Measurements from ENCODE around the gene HCRT.
A peak's percentile ranks its signal among the peaks of the same experiment; 100 is the strongest.

HCRT gene

GRCh38 chr17:42184713-42185620, at the start of gene HCRT:
TSS of gene HCRT (minus strand) at chr17:42185452. CDS start at chr17:42185365, 87 bp downstream.
- TF ChIP-seq RAD21 (IDR thresholded peaks at IDR 0.05; ENCODE audit: low read depth) (no peak), ZBTB7A (IDR thresholded peaks at IDR 0.05; ENCODE audit: low read depth) (no peak), YY1 (IDR thresholded peaks at IDR 0.05; ENCODE audit: low read depth) (no peak), TEAD4 (IDR thresholded peaks at IDR 0.05) (no peak), REST (IDR thresholded peaks at IDR 0.05; ENCODE audit: low read depth) (no peak), FOXM1 (IDR thresholded peaks at IDR 0.05; ENCODE audit: borderline replicate concordance, low read depth) (no peak), EGR1 (IDR thresholded peaks at IDR 0.05) (no peak), CEBPB (IDR thresholded peaks at IDR 0.05) (no peak), TAF1 (IDR thresholded peaks at IDR 0.05; ENCODE audit: low read depth) (no peak)

- TF ChIP-seq TCF12 (IDR thresholded peaks at IDR 0.05; ENCODE audit: low read depth) (no peak), EGR1 (IDR thresholded peaks at IDR 0.05) (no peak), NFIC (IDR thresholded peaks at IDR 0.05) (no peak), REST (IDR thresholded peaks at IDR 0.05; ENCODE audit: low read depth) (no peak), TAF1 (IDR thresholded peaks at IDR 0.05; ENCODE audit: low read depth) (no peak), FOXM1 (IDR thresholded peaks at IDR 0.05; ENCODE audit: borderline replicate concordance, low read depth) (no peak), USF1 (IDR thresholded peaks at IDR 0.05) (no peak), TEAD4 (IDR thresholded peaks at IDR 0.05) (no peak), CREB1 (IDR thresholded peaks at IDR 0.05; ENCODE audit: low read depth) (no peak), EP300 (IDR thresholded peaks at IDR 0.05; ENCODE audit: borderline replicate concordance) (no peak)
Observed at GRCh38 chr17:42233994-42234393, 48.7 kb upstream of the HCRT start.

GRCh38 chr17:42233156-42233555, 47.9 kb upstream of the HCRT start:
- TF ChIP-seq CEBPB (IDR thresholded peaks at IDR 0.05) (0 out of 2 replicates have a peak, but pooled peaks have one; percentile 12), MAX (IDR thresholded peaks at IDR 0.05) (no peak)

GRCh38 chr17:42230225-42230624, 45.0 kb upstream of the HCRT start:
- no peak for TF ChIP-seq TAF1 (IDR thresholded peaks at IDR 0.05; ENCODE audit: low read depth)
- no peak for TF ChIP-seq USF1 (IDR thresholded peaks at IDR 0.05)
- TF ChIP-seq FOXM1 (IDR thresholded peaks at IDR 0.05; ENCODE audit: borderline replicate concordance, low read depth), result no peak
- no peak for TF ChIP-seq EGR1 (IDR thresholded peaks at IDR 0.05)
- no peak for TF ChIP-seq MAX (IDR thresholded peaks at IDR 0.05)
- no peak for TF ChIP-seq CEBPB (IDR thresholded peaks at IDR 0.05)
- TF ChIP-seq RAD21 (IDR thresholded peaks at IDR 0.05; ENCODE audit: low read depth), result no peak
- TF ChIP-seq TCF12 (IDR thresholded peaks at IDR 0.05; ENCODE audit: low read depth), result no peak

- TF ChIP-seq CREB1 (IDR thresholded peaks at IDR 0.05; ENCODE audit: low read depth), result no peak
- no peak for TF ChIP-seq TAF1 (IDR thresholded peaks at IDR 0.05; ENCODE audit: low read depth)
- TF ChIP-seq EP300 (IDR thresholded peaks at IDR 0.05; ENCODE audit: borderline replicate concordance), result no peak
- TF ChIP-seq MAX (IDR thresholded peaks at IDR 0.05), result no peak
- TF ChIP-seq REST (IDR thresholded peaks at IDR 0.05; ENCODE audit: low read depth), result no peak
- TF ChIP-seq TEAD4 (IDR thresholded peaks at IDR 0.05), result no peak
Observed at GRCh38 chr17:42227849-42228700, 42.8 kb upstream of the HCRT start.

Measured in Ishikawa (cell line).